Stimulated activated CD4-positive, alpha-beta T cell treated with anti-CD3 and anti-CD28 coated beads, Interleukin-12 subunit alpha, Interleukin-12 subunit beta, amount 100 ng/mL, for 4 hours (primary cell): ENCODE measurements around the gene TEK.

Experiments
- DNase-seq: peaks from one replicate; pipeline ENCODE4 v3.0.0-alpha.2; 2020

The TEK gene

DNA sequence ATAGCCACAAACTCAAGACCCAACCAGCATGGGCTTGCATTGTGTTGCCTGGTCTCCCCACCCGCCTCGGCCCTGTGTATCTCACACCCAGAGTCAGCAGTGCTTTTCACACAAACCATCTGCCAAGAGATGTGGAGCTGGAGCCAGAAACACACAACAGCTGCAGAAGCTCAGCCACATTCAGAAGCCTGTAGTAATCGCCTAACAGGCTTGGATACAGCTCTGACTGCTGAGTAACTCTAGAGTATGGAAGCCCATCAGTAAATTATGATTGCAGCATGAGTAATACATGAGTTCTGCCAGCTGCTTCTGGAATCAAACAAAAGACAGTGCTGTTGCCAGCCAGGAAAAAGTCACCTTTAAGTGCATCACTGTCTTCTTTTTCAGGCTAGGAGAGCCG, 16.0 kb downstream of the TEK start:
- no peak for DNase-seq

- no peak for DNase-seq
These were observed 16.9 kb downstream of the TEK start for GRCh38 chr9:27125936-27126335.

- no peak for DNase-seq
These were observed 17.6 kb downstream of the TEK start for GRCh38 chr9:27126670-27127069.

DNA sequence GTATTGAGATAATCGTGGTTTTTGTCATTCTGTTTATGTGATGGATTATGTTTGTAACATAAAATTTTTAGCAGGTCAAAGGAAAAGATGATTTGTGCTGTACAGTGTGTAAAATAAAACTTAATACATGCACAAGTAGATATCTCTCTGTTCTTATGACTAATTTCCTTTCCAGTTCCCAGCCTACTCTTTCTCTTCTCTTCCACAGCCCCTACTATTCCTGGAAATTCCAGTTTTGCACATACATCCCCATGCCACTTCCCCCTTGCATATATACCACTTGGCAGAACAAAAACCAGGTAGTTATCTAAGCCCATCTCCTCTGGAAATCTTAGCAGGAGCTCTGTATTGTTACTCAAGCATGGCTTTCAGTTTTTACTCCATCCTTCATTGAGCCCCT, 20.2 kb downstream of the TEK start:
- DNase-seq, result no peak

DNA sequence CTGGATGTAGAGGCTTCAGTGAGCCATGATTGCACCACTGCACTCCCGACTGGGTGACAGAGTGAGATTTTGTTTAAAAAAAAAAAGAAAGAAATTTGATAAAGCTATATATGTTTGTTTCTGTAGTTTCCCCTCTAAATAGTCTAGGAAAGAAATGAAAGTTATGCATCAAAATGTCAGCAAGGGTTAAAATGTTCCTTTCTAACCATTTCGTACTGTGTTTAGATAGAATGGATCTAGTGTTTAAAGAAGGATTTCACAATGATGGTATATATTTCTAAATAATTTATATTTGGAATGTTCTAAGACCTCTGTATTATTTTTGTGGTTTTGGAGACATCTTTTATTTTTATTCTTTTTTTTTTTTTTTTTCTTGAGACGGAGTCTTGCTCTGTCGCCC, 22.7 kb downstream of the TEK start:
- no peak for DNase-seq

DNA sequence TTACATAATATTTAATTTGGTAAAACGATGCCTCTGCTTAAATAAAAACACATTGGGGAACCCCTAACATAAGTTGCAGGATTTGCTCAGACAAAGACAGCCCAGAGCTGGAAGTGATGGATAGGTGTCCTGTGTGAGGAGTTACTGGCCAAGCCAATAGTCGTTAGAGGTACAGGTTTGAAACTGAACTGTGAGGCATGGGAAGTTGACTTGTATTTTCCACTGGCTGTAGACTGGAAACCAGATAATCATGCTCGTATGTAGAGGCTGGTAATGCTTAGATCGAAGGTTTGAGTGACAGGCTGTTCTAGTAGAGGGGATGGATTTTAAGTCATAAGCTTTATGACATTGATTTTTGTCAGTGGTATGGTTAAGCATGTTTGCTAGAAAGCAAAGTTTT, 24.8 kb downstream of the TEK start:
- no peak for DNase-seq

GRCh38 chr9:27142299-27142930, 33.4 kb downstream of the TEK start:
- no peak for DNase-seq

- no peak for DNase-seq
These were observed 36.1 kb downstream of the TEK start for GRCh38 chr9:27145143-27145542.

- no peak for DNase-seq
These were observed 40.6 kb downstream of the TEK start for GRCh38 chr9:27149651-27150050.

GRCh38 chr9:27150746-27151406, 41.9 kb downstream of the TEK start:
- no peak for DNase-seq

DNA sequence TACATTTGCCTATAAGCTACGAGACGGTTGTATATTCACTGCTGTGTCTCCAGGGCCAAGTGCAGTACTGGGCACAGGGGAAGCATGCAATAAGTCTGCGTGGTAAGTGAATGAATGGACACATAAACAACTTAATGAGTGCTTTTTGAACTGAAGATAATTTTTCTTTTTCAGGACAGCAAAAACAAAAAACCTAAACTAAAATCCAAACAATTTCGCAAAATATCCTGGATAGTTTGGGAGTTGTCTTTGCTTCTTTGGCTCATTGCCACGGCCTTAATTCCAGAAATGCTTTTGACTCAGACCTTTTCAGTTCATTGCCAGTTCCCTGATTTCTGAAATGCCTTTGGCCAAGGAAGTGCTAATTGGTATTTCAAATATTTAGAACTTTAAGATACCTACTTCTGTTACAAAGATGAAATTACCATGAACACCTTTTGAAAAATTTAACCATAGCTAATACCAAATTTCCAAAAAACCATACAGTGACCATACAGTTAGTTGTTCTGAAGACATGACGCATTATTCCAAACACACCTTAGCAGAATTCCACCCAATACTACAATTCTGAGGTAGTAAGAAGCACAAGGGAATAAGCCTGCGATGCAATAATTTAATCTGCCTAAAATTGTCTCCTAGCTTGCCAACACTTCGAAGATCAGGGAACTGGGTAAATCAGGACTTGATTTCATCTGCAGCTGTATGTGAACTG, 42.8 kb downstream of the TEK start:
- DNase-seq, result no peak

GRCh38 chr9:27152405-27152718, 43.3 kb downstream of the TEK start:
- DNase-seq, result no peak

- no peak for DNase-seq
These were observed 45.9 kb downstream of the TEK start for GRCh38 chr9:27154908-27155307.

GRCh38 chr9:27157097-27157496, 48.1 kb downstream of the TEK start:
- no peak for DNase-seq

- no peak for DNase-seq
These were observed 48.7 kb downstream of the TEK start for GRCh38 chr9:27157736-27158135.

DNA sequence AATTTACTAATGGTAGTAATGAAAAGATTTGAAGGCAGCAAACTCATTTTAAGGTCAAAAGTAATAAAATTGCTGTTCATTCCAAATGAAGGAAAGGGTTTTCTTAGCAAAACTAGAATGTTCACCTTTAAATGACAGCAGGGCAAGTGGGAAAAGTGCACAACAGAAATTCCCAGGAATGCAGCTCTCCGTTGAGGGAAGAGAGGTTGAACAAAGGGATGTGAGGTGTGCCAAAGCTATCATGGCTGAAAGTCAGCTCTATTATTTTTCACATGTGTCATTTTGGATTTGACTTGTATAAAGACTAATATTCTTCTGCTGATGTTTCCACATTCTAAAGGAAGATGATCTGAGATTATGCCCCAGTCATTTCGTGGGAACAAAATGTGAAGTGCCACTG, 51.6 kb downstream of the TEK start:
- no peak for DNase-seq

GRCh38 chr9:27162045-27162444, 53.0 kb downstream of the TEK start:
- no peak for DNase-seq

DNA sequence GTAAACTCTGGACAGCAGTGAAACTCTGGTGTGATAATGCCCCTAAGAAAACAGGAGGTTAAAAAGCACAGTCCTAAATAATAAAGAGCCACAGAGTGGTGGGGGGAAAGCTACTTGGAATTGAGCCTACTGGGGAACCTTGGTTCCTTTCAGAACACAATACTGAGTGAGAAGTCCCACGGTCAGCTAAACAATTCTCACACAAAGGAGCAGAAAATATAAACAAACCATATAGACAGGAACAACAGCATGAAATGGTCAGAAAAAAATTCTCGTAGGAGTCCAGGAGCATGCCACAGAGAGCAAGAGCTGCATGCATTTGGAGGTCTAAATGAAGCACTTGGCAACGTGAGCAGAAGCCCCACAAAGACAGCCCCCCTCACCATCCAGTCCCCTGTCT, 56.0 kb downstream of the TEK start:
- DNase-seq, result no peak

DNA sequence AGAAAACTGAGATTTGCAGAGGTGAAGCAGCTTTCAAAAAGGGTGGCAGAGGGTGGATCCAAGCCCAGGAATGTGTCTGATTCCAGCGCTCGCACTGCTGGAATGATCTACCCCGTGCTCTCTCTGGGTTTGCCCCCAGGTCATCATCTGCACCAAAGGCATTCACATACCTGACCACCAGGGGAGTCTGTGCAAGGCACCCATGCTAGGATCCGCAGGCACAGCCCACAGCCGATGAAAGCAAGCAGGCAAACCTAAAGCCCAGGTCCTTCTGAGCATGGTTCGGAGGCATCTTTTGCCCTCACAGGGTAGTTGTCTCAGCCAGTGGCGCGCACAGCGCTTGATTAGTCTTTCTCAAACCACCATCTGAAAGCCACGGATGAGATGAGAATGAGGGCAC, 56.6 kb downstream of the TEK start:
- DNase-seq, result no peak

- DNase-seq, result no peak
These were observed 59.5 kb downstream of the TEK start for GRCh38 chr9:27168496-27168895.

DNA sequence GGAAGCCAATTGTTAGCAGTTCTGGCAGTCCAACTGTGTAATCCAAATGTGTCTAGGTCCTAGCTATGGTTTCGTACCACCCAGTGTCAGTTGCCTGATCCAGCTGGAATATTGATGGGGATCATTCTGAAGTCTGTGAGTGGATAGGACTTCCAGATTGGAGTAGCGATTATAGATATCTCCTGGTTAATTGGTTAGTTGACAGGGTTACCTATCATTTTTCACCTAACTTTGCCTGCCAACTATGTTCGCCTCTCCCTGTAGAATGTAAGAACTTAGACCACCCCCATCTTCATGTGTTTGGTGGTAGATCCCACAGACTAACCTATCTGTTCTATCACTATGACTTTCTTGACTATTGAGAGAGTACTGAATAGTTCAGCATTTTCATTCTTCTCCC, 59.9 kb downstream of the TEK start:
- DNase-seq, result no peak

DNA sequence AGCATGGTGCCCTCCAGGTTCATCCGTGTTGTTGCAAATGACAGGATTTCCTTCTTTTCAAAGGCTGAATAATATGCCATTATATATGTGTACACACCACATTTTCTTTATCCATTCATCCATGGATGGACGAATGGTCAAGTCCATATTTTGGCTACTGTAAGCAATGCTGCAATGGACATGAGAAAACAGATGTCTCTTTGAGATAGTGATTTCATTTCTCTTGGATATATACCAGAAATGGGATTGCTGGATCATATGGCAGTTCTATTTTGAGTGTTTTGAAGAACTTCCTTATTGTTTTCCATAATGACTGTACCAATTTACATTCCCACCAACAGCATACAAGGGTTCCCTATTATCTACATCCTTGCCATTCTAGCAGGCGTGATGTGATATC, 67.9 kb downstream of the TEK start:
- DNase-seq, result no peak

GRCh38 chr9:27179245-27179865, 70.3 kb downstream of the TEK start:
- DNase-seq, result no peak

- DNase-seq, result no peak
These were observed 72.4 kb downstream of the TEK start for GRCh38 chr9:27181381-27181780.
